Stimulated activated CD8-positive, alpha-beta memory T cell treated with anti-CD3 and anti-CD28 coated beads, Interleukin-4, amount 100 ng/mL, for 1 hour (primary cell): ENCODE measurements around the gene TEX14.
"Not testable (repeated sequence)": the region's sequence is repeated elsewhere in the genome, so short reads cannot be mapped to it uniquely, and the experiment has no call there.

Experiments
- DNase-seq, 2 donors: peaks; one replicate each; pipeline ENCODE4 v3.0.0-alpha.2; 2020; ENCODE audit warnings: low read depth in 2 of 2, low spot score in 1 of 2

TEX14 gene

DNA sequence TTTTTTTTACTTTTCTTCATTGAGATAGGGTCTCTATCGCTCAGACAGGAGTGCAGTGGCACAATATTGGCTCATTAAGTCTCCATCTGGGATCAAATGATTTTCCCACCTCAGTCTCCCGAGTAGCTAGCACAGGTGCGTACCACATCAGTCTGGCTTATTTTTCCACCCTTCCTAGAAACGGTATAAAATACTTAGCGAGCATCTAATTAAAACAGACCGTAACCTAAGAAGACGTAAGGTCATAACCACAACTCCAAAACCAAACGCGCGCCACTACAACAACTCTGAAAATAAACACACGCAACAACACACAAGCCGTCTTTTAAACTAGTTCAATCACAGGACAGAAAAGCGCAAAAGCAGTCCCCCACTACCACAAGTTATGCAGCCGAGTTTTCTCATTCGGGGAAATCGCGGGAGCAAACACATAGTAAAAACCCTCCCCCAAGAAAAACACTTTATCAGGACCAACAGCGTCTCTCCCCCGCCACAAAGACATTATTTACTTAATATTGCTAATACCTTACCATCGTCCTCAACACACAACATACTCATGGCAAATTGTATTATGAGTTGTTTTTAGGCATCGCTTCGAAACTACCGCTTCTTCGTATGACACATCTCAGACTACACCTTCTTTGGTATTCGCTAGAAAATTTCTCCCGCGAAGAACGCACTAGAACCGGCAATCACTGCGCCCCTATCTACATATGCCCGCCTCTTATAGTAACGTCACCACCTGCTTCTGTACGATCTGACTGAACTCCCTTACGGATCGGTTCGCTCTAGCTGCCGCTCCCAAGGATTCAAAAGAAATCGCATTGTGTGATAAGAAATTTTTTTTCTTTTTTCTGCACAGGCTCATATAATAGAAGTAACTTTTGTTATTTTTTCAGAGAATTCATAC lies 32.8 kb downstream of the TEX14 start:
- DNase-seq, result peak; percentile 22 to 53

DNA sequence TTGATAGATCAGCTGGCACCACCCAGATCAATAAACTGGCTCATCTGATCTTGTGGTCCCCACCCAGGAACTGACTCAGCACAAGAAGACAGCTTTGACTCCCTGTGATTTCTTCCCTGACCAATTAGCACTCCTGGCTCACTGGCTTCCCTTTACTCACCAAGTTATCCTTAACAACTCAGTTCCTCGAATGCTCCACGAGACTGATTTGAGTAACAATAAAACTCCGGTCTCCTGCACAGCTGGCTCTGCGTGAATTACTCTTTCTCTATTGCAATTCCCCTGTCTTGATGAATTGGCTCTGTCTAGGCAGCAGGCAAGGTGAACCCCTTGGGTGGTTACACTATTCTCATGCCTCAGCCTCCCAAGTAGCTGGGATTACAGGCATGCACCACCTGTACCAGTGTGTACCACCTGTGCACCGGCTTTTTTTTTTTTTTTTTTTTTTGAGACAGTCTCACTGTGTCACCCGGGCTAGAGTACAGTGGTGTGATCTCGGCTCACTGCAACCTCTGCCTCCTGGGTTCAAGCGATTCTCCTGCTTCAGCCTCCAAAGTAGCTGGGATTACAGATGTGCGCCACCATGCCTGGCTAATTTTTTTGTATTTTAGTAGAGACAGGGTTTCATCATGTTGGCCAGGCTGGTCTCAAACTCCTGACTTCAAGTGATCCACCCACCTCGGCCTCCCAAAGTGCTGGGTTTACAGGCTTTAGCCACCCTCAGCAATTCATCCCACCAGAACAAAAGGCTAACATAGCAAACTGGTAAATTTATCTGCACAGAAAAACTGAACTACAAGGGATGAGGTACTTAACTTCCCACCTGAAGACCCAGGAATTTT lies 33.7 kb downstream of the TEX14 start:
- not testable (repeated sequence) for DNase-seq

DNA sequence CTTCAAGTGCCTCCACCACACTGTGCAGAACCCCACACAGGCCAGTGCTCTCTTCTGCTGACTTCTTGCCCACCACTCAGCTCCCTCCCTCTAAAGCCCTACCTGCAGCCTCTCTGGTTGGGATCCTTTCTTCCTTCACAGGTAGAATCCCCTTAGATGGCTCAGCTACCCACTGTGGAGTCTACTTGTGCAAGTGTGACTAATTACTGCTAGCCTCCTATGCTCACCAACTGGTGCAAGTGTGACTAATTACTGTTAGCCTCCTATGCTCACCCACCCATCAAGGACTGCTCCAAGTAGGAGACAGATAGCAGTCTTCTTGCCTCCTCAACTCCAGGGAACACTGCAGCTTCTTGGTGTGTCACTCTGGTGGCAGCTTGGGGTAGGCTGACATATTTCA lies 43.6 kb downstream of the TEX14 start:
- no peak for DNase-seq

DNA sequence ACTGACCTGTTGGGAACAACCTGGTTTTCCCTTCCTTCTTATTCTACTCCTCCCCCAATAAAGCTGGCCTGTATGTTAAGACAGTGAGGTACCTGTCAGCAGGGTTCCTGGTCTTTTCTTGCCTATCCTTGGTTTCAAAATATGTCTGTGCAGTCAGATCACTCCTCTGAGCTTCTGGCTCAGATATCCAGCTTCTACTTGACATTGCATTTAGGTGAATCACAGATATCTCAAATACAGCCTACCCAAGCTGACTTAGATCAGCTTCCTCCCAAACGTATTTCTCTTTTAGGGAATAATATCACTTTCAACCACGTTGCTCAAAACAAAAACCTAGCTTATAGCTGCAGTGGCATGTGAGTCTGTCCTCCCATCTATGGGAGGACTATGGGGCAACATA lies 48.7 kb downstream of the TEX14 start:
- DNase-seq, result no peak

DNA sequence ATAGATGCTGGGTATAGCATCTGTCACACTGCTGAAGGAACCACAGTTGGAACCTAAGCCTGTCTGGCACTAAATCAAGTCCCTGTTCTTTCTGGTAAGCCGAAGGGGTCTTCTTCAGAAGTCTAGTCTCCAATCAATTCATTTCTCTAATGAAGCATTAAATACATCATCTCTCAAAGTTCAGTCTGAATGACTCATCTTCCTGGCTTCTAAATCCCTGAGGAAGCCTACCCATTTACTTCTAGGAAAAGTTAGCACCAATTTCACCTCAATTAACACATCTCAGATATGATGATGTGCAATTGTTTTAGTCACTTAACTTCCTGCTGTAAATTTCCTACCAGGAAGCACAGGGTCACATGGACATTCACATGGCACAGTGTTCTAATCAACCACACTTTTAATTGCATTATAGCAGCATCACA lies 49.9 kb downstream of the TEX14 start:
- no peak for DNase-seq

DNA sequence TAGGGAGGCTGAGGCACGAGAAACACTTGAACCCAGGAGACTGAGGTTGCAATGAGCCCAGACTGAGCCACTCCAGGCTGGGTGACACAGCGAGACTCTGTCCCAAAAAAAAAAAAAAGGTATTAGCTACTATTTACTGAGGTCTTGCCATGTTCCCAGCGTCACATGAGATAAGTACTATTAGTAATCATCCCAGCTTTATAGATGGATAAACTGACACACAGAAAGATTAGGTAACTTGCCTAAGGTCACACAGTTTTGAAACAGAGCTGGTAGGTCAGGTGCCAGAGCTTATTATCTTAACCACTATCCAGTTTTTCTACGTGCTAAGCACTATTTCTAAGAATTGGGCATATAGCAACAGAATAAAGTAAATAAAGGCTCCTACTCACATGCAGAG lies 51.6 kb downstream of the TEX14 start:
- no peak for DNase-seq

DNA sequence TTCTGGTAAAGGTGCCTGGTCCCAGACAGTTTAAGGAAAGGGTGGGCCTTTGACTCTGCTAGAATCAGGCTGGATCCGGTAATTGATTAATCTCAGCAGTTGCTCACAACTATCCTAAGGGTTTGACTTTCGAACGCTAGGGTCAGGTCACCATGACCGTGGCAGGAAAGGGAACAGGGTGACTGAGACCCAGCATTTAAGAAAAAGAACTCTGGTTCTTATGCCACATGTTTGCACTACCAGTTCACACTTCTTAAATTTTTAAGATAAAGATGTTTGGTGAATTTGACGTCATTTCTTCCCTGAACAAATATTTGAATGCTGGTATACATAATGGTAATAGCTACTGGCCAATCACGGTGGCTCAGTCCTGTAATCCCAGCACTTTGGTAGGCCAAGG lies 52.2 kb downstream of the TEX14 start:
- DNase-seq, result no peak

DNA sequence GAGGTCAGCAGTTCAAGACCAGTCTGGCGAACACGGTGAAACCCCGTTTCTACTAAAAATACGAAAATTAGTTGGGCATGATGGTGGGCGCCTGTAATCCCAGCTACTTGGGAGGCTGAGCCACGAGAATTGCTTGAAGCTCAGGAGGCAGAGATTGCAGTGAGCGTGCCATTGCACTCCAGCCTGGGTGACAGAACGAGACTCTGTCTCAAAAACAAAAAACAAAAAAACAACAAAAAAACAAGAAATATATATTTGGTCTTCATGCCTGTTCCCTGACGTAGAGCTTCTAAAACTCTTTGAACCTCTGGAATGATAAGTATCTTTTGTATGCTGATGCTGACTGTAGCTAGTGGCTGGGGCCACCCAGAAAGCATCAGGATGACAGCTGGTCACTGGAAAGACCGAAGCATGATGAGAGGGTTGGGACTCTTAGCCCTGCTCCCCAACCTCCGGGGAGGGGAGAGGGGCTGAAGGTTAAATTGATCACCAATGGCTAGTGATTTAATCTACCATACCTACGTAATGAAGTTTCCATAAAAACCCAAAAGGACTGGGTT lies 54.8 kb downstream of the TEX14 start:
- no peak for DNase-seq

DNA sequence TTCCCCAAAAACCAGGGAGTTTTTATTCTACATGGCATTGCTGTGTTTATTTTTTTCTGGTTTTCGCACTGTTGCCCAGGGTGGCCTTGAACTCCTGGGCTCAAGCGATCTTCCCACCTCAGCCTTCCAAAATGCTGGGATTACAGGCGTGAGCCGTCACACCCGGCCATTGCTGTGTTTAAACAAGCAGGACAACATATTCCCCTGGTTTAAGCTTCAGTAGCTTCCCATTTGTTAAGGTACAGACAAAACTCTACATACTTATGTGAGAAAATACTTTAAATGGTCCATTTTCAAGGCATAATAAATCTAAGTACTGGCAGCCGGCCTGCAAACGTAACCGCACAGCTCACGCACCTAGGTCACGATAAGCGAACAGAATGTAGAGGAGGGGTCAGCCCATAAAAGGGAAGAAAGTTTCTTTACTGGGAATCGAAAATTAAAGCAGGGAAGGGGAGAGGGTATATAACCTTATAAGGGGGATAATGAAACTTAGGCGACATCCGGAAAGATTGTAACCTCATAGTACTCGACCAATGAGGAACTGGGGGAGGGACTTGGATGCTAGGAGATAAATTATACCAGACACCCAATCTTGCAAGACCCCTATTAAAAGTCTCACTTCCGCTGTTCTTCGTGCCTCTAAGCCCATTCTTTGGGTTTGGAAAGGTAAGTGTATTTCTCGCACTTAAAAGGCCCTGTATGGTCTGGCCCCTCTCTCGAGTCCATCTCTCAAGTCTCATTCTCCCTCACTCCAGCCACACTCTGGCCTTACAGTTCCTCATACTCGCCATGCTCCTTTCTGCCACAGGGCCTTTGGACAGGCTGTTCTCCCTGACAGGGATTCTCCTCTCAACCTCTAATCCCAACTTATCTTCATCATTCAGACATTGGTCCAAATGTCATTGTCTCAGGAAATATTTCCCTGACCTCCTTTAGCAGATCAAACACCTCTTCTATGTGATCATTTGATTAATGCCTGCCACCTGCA lies 59.2 kb downstream of the TEX14 start:
- no peak for DNase-seq

DNA sequence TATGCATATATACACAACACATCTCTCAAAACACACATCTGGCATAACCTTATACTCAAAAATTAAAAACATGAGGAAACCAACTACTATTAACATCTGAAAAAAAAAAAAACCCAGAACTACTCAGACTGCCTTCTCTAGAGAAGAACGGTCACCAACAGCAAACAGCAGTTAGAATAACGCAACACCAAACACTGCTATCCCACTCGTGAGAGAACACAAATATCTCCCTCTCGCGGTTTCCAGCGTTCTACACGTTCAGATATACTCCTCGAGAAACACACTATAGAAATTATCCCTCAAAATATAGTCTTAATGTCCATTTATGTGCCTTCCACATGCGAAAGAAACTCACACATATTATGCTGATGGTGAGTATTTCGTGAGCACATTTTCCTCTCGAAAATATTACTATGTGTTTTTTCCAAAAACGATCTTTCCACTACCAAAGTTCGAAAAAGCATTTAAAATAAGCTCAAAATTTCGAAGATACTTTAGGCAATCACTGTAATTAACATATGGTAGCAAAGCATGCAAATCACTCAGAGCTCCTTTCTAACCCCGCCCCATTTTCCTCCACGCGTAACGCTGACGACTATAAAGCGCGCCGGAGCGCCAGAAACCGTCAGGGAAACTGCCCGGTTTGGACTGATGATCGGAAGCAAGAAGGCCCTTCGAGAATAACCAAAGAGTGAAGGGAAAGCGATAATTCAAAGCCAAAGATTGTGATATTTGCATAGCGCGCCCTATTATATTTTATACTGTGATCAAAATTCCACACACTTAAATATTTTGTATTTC lies 60.1 kb downstream of the TEX14 start:
- DNase-seq, result peak; percentile 89 to 96

DNA sequence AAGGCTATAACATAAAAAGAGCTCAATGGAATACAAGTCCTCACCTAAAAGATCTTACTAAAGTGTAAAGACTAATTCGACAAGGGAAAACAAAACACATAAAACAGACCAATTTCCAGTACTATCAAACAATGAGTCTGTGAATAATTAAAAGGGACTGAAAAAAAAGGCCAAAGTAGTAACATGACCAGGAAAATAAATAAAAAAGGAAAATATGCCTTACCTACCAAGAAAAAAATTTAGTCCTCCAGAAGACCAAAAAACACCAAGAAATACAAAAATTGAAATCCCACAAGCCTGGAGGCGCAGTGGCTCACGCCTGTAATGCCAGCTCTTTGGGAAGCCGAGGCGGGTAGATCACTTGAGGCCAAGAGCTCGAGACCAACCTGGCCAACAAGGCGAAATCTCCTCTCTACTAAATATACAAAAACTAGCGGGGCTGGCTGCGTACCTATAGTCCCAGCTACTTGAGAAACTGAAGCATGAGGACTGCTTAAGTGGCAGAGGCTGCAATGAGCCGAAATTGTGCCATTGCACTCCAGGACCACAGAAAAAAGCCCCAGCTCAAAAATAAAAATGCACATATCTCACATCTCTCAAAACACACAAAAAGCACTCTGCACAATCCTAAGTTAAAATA lies 60.8 kb downstream of the TEX14 start:
- DNase-seq, result no peak

DNA sequence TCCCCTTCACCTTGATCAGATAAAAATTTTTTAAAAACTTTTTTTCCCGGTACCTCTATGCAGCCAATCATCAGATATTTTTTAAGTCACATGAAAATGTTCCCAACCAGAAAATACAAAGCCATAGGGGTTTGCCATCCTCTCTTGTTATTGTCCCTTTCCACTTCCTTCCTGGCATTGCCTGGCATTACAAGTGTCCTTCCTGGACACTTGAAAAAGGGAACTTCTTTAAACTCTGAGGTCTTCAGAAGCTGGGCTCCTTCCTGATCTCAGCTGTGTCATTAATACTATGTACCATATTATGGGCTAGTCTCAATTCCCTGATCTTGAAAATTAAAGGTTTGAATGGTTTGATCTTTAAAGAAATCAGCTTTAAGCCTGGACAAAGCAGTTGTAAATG lies 64.9 kb downstream of the TEX14 start:
- DNase-seq, result no peak

DNA sequence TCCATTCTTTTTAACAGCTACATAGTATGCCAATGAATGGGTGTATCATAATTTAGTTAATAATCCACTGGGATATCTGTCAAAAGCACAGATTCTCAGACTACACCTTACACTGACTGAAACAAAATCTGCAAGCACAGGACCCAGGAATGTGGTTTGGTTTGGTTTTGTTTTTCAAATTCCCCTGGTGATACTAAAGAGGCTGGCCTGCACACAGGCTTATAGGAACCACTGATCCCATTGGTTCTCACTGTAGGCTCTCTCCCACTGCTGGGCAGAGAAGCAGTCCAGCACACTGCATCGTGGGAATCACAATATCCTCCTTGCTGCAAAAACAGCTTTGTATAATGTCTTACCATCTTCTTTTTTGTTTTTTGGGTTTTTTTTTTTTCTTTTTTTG lies 67.1 kb downstream of the TEX14 start:
- no peak for DNase-seq

DNA sequence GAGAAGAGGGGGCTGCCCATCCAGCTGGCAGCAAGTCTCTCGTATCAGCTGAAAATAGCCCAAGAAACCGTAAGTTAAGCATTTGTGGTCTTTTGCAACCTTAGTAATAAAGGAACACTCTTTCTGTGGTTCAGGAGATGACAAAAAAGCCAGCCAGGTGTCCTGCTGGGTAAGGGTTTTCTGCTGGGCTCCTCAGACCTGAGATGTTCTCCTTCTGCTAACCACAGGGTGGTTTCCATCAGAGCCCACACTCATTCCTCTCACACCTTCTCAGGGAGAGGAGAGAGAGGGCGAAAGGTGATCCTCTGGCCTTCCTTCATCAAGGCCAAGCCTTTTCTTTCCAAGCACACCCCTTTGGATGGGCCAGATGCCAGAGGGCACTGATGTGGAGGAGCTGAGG lies 70.7 kb downstream of the TEX14 start:
- DNase-seq, result no peak

DNA sequence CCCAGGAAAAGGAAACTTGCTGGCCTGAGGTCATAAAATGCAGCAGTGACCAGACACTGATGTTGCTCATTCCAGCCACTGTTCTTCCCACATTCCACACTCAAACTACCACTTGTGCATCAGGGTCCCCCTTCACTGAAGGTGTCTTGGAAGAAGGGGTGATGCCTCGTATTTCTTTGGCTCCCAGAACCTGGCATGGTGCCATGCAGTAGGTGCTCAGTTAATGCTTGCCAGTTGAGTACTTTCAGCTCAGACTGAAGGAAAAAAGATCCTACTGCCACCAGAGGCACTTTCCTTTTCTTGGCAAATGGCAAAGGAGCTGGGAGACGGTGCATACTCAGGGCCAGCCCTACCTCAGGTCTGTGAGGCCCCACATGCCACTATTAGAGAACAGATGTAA lies 73.5 kb downstream of the TEX14 start:
- no peak for DNase-seq

DNA sequence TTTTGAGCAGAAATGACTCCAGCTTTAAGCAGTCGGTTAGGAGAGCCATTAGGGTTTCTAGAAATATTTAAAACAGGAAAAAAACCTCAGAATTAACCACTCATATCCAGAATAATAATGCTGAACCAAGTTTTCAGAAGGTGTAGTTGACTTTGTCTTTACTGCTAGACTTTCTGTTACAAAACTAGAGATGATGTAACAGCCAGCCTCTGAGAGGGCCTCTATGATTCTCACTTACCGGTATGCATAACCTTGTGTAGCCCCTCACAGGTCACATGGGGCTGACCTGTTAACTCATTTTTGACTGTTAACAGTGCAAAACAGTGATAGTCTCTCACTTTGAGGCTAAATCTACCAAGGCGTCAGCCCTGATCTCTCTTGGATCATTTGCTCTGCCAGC lies 74.3 kb downstream of the TEX14 start:
- no peak for DNase-seq

DNA sequence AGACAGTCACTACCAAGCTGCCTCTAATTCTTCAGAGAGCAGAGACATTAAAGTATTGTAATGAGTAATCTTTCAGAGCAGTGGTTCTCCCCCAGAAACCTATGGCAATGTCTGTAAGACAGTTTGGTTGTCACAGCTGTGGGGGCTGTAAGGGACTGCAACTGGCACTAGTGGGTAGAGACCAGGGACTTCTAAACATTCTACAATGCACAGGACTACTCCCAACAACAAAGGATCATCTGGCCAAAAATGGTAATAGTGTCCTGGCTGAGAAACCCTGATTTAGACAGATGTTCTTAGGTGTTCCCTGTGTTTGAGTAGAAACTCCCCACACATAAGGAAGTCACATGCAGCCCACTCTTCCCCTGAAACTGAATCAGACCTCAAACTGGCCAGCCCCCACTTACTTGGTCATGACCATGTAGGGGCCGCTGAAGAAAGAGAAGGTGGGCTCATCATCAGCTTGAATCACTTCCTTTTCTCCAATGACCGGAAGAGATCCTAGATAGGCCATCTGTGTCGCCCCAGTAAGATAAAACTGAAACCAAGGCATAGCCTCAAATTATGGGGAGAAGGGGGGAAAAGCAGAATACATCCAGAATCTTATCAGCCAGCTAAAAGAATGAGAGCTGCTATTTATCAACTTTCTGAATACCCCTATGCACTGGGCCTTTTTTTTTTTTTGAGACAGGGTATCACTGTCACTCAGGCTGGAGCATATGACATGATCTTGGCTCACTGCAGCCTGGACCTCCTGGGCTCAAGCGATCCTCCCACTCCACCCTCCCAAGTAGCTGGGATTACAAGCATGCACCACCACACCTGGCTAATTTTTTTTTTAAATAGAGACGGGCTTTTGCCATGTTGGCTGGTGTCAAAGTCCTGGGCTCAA lies 75.8 kb downstream of the TEX14 start:
- DNase-seq, result no peak

DNA sequence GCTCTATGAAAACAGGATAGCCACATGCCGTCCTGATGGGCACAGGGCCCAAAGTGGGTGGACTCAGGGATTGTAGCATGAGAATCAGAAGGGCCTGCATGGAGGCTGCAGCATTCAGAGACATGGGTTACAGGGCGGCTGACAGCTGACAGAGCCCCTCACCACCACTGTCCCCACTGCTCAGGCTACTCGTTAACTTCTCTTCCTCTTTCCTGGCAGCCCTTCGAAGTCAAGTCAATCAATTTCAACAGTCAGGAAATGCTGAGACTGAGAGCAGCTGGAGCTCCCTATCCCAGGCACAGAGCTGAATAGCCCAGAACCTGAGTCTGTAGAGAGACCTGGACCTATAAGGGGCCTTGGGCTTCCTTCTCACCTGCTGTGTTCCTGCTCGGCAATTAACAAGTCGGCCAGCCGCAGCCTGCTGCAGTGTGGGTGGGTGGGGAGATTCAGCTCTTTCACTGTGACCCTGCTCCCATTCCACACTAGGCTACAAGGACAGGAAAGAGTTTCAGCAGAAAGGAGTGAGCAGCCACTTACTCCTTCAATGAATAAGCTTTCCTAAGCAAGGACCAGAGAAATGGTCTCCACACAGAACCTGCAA lies 76.9 kb downstream of the TEX14 start:
- no peak for DNase-seq
